ENCODE results near the gene ERGIC2.

GRCh38 chr12:29306682-29307081, 74.3 kb downstream of the ERGIC2 start:
- TF ChIP-seq CTCF (IDR thresholded peaks at IDR 0.05) (no peak), EZH2 (IDR thresholded peaks at IDR 0.05) (no peak), EZH2phosphoT487 (IDR thresholded peaks at IDR 0.05) (no peak)

All from neural progenitor cell (in vitro differentiated cells).